Measurements from ENCODE around the gene MLX. TPM values are rescaled to one million over a fixed set of nuclear protein-coding genes. Genes with fewer than 3 reads are reported as not detected.

MLX gene
- total RNA-seq, 2 experiments from 2014 or later: 54.8 to 60.4 TPM

- DNase-seq: no peak
- no peaks in the 10 kb centered on the region for H3K9me3 Mint-ChIP-seq (ENCODE audit: low read depth)
- H3K4me1 Mint-ChIP-seq: peaks cover 70% of the 10 kb centered on the region
- no peak for ATAC-seq
- H3K4me3 Mint-ChIP-seq: peak overlapping the region; percentile 94
- no peaks in the 10 kb centered on the region for H3K27me3 Mint-ChIP-seq
- H3K27ac Mint-ChIP-seq: peak overlapping the region; percentile 94
- CTCF ChIA-PET: interaction anchor here (0.5 to 6.7 kb wide), 4 partner anchors 11 to 298 kb away, joined by 3 to 62 read pairs (median 10); partner anchors contain the start of genes NAGLU and PSMC3IP
- H3K36me3 Mint-ChIP-seq: peaks cover 37% of the 10 kb centered on the region
Measured at GRCh38 chr17:42565523-42566214, 1.2 kb upstream of the MLX start.

GRCh38 chr17:42566215-42566882 lies 551 bp upstream of the MLX start:
- Mint-ChIP-seq H3K4me3 (peak overlapping the region; percentile 94), H3K27me3 (no peaks in the 10 kb centered on the region), H3K36me3 (peaks cover 43% of the 10 kb centered on the region), H3K9me3 (ENCODE audit: low read depth) (no peaks in the 10 kb centered on the region), H3K27ac (peak overlapping the region; percentile 94), H3K4me1 (peaks cover 69% of the 10 kb centered on the region)
- ATAC-seq (no peak), DNase-seq (no peak)
- CTCF ChIA-PET: interaction anchor here (1.6 to 6.7 kb wide), 4 partner anchors 11 to 30 kb away, joined by 3 to 62 read pairs (median 10); partner anchors contain the start of genes NAGLU and PSMC3IP

- Mint-ChIP-seq H3K36me3 (peaks cover 54% of the 10 kb centered on the region), H3K27ac (peak overlapping the region; percentile 54), H3K4me1 (peaks cover 59% of the 10 kb centered on the region), H3K27me3 (no peaks in the 10 kb centered on the region), H3K4me3 (peak overlapping the region; percentile 94), H3K9me3 (ENCODE audit: low read depth) (no peaks in the 10 kb centered on the region)
- no peak for ATAC-seq
- CTCF ChIA-PET: interaction anchor here (1.1 to 6.7 kb wide), 5 partner anchors 9 to 40 kb away, joined by 3 to 62 read pairs (median 5); partner anchors contain the start of gene PSMC3IP
- no peak for DNase-seq
Measured at GRCh38 chr17:42568341-42569111, 1.6 kb downstream of the MLX start.

GRCh38 chr17:42571435-42572225 lies 4.7 kb downstream of the MLX start:
- Mint-ChIP-seq H3K9me3 (ENCODE audit: low read depth) (no peaks in the 10 kb centered on the region), H3K4me3 (no peak overlapping the region), H3K27me3 (no peaks in the 10 kb centered on the region), H3K36me3 (peaks cover 66% of the 10 kb centered on the region), H3K27ac (no peak overlapping the region), H3K4me1 (peaks cover 60% of the 10 kb centered on the region)
- DNase-seq (no peak), ATAC-seq (no peak)
- CTCF ChIA-PET: interaction anchor here (0.7 to 1.3 kb wide), 3 partner anchors 17 to 37 kb away, joined by 3 read pairs; no protein-coding TSS in a partner anchor

GRCh38 chr17:42573095-42573494 lies 6.2 kb downstream of the MLX start:
- CTCF ChIA-PET: no interaction called here
- Mint-ChIP-seq H3K27me3 (no peaks in the 10 kb centered on the region), H3K4me3 (no peak overlapping the region), H3K36me3 (peaks cover 66% of the 10 kb centered on the region), H3K9me3 (ENCODE audit: low read depth) (no peaks in the 10 kb centered on the region), H3K4me1 (peaks cover 60% of the 10 kb centered on the region), H3K27ac (peak overlapping the region; percentile 72)
- ATAC-seq (no peak), DNase-seq (no peak)

GRCh38 chr17:42574463-42574862 lies 7.6 kb downstream of the MLX start:
- no peak overlapping the region for H3K27ac Mint-ChIP-seq
- peaks cover 58% of the 10 kb centered on the region for H3K36me3 Mint-ChIP-seq
- no peak for DNase-seq
- ATAC-seq: no peak
- no peaks in the 10 kb centered on the region for H3K27me3 Mint-ChIP-seq
- CTCF ChIA-PET: interaction anchor here (1.2 kb wide), 1 partner anchor 189 kb away, joined by 3 read pairs; no protein-coding TSS in a partner anchor
- H3K4me3 Mint-ChIP-seq: no peak overlapping the region
- H3K9me3 Mint-ChIP-seq (ENCODE audit: low read depth): no peaks in the 10 kb centered on the region
- peaks cover 56% of the 10 kb centered on the region for H3K4me1 Mint-ChIP-seq

- Mint-ChIP-seq H3K4me1 (peaks cover 50% of the 10 kb centered on the region), H3K27ac (peak overlapping the region; percentile 95), H3K36me3 (peaks cover 48% of the 10 kb centered on the region), H3K4me3 (peak overlapping the region; percentile 82), H3K9me3 (ENCODE audit: low read depth) (no peaks in the 10 kb centered on the region), H3K27me3 (no peaks in the 10 kb centered on the region)
- CTCF ChIA-PET: interaction anchor here (0.9 to 4.9 kb wide), 25 partner anchors 10 to 421 kb away, joined by 3 to 110 read pairs (median 10); partner anchors contain the start of genes BECN1, CNTNAP1, COASY and EZH1
- no peak for DNase-seq
- peak; percentile 3 for ATAC-seq
Measured at GRCh38 chr17:42577140-42577531, 10.2 kb downstream of the MLX start.

- CTCF ChIA-PET: interaction anchor here (0.6 to 4.9 kb wide), 81 partner anchors 8 to 592 kb away, joined by 3 to 110 read pairs (median 5); partner anchors contain the start of genes BECN1, CNTD1, CNTNAP1 and COA3
- Mint-ChIP-seq H3K9me3 (ENCODE audit: low read depth) (no peaks in the 10 kb centered on the region), H3K36me3 (peaks cover 47% of the 10 kb centered on the region), H3K27ac (peak within 1 kb of the TSS; percentile 95), H3K4me1 (peaks cover 49% of the 10 kb centered on the region), H3K27me3 (no peaks in the 10 kb centered on the region), H3K4me3 (peak within 1 kb of the TSS; percentile 82)
- DNase-seq: peak; percentile 97
- peak; percentile 96 for ATAC-seq
Measured at GRCh38 chr17:42577532-42578281, 10.8 kb downstream of the MLX start, which contains the start of gene PSMC3IP. Gene PSMC3IP (minus strand): TSS chr17:42577729. CDS start chr17:42577686, 43 bp downstream.

- peak; percentile 84 for DNase-seq
- ATAC-seq: peak; percentile 55
- Mint-ChIP-seq H3K27ac (peak overlapping the region; percentile 95), H3K27me3 (no peaks in the 10 kb centered on the region), H3K4me3 (peak overlapping the region; percentile 82), H3K36me3 (peaks cover 46% of the 10 kb centered on the region), H3K9me3 (ENCODE audit: low read depth) (no peaks in the 10 kb centered on the region), H3K4me1 (peaks cover 42% of the 10 kb centered on the region)
- CTCF ChIA-PET: interaction anchor here (0.6 to 4.9 kb wide), 84 partner anchors 9 to 591 kb away, joined by 3 to 110 read pairs (median 5); partner anchors contain the start of genes BECN1, CNTD1, CNTNAP1 and COA3
Measured at GRCh38 chr17:42578282-42578869, 11.5 kb downstream of the MLX start.

- Mint-ChIP-seq H3K4me3 (no peak overlapping the region), H3K36me3 (peaks cover 45% of the 10 kb centered on the region), H3K27me3 (no peaks in the 10 kb centered on the region), H3K9me3 (ENCODE audit: low read depth) (no peaks in the 10 kb centered on the region), H3K4me1 (peaks cover 31% of the 10 kb centered on the region), H3K27ac (peak overlapping the region; percentile 12)
- CTCF ChIA-PET: interaction anchor here (0.8 to 4.9 kb wide), 6 partner anchors 9 to 193 kb away, joined by 3 to 110 read pairs (median 14); partner anchors contain the start of genes PLEKHH3, RAMP2 and VPS25
- ATAC-seq: no peak
- DNase-seq: no peak
Measured at GRCh38 chr17:42579794-42580551, 13.1 kb downstream of the MLX start.

Data from activated CD8-positive, alpha-beta memory T cell treated with anti-CD3 and anti-CD28 coated beads, Interleukin-2, amount 10 ng/mL, durations not matched to agents 7 days and 5 days (primary cell).